ENCODE results near the gene GSX1.
"Not testable (repeated sequence)": the region's sequence is repeated elsewhere in the genome, so short reads cannot be mapped to it uniquely, and the experiment has no call there.

GSX1 gene

GRCh38 chr13:27794368-27794691 lies 2.0 kb downstream of the GSX1 start:
- DNase-seq (ENCODE audit: low read depth): no peak

DNA sequence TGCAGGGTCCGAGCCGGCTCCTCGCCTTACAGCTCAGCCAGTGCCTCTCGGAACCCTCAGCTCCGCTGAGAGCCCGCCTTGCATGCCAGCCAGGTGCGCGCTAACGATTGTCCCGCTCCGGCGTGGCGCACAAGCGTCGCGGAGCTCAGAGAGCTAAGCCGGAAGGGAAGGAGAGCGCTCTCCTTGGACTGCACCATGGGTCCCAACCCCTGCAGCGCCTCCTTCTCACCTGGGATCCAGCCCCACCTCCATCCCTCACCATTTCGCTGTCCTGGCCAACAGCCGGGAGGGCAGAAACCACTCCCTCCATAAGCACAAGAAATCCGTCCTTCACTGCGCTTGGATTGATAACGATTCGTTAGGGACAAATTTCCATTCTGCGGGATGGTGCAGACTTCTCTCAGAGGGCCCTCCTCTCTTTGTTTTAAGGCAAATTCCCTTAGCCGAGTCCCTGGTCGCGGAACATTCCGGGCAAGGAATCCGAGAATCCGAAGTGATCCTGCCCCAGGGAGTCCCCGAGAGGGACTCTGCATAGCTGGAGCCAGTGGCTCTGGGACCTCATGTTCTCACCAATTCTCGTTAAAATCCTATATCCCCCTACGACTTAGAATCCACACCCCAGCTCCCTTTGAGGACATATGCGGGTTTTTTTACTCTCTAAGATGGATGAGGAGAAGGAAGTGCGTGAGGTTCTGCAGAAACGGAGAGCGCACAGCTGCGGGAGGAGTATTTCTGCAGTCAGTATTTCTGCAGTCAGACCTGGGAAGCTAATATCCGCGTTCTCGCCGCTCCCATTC lies 2.8 kb downstream of the GSX1 start:
- DNase-seq (ENCODE audit: low read depth): no peak

GRCh38 chr13:27795718-27796019 lies 3.4 kb downstream of the GSX1 start:
- no peak for DNase-seq (ENCODE audit: low read depth)

DNA sequence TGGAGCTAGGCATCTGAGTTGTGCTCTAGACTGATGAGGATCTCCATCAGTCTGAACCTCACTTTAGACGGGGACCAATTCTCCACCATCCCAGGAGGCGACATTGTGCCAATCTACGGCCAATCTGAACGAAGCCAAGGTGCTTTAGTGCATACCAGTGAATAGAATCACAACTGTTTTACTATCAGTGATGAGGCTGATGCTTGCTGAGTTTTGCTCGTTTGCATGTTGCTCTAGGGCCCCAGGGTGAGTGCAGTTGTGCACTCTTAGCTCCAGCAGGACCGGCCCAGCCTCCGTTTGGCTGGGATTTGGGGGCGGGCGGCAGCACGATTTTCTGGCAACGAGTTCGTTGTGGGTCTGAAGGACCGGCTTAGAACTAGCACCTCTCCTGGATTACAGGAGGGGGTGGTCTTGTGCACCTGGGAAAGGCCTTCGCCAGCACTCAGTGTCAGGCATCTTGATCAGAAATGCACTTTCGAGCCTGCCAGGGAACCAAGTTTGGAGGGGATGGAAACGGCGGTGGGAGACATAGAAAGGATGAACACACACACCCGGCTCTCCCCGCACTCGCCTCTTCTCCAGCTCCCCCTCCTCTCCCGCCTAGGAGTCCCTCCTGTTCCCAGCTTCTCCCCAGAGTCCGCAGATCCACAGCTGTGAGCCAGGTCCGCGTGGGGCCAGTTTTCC lies 4.4 kb downstream of the GSX1 start:
- no peak for DNase-seq (ENCODE audit: low read depth)

DNA sequence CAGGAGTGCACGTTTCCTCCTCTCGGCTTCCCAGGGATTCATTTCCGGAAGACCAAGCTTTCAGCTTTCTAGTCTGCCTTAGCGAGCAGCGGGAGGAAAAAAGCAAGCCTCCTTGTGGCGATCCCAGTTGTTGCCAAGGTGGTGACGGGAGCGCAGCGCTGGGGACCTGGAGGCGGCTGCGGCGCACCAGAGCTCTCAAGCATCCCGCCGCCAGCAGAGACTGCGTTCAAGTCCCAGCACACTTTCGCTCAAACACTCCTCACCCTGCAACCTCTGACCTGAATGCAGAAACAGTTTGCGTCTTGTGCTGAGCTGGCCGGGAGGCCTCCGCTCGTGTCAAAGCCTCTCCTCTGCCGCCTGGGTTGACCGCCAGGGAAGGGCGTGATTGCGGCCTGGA lies 4.9 kb downstream of the GSX1 start:
- DNase-seq (ENCODE audit: low read depth): no peak

DNA sequence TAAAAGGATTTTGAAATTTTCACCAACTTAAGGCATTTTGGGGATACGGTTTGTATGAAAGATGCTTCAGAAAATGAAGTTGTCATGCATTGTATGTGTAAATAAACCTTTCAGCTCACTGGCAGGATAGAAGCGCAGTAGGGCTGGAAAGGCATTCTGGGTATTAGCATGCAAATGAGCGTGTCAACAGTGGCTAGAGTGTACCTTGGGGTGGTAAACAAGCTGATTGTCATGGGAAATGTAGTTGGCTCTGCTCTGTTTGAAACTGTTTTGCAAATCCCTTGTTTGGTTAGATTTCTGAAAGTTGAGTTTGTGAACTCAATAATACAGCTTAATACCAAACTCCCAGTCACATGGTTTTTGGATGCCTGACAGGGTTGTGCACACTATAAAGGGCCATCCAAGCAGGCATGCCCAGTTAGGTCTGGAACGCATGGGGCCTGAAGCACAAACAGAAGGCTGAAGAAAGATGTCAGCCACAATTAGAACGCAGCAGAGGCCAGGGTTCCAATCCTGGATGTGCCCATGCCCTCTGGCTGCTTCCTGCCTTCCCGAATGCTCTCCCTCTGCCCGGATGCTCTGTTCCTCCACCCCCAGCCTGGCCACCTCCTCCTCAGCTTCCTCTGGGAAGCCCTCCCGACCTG lies 14.6 kb downstream of the GSX1 start:
- no peak for DNase-seq (ENCODE audit: low read depth)

DNA sequence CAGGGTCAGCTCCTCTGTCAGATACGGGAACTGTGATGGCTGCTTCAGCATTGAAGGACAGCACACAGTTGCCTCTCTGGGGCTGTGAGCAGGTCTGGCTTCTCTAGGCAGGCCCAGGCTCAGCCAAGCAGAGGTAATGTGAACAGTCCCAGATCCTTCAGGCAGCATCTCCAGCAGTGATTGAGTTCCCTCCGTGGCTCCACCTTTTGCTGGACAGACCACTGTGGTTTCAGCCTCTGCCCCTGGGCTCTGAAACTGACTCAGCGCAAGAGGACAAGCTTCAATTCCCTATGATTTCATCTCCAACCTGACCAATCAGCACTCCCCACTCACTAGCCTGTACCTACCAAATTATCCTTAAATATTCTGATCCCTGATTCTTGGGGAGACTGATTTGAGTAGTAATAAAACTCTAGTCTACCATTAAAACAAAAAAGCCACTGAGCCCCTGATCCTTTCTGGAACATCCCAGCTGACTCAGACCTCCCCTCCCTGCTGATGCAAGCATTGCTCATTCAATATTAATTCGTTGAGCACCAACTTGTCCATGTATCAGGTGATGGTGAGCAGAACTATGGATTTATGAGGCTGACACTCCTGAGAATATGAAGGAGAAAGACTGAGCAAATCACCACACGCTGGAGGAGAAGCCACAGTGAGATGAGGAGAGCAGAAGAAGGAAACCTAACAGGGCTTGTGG lies 16.7 kb downstream of the GSX1 start:
- DNase-seq (ENCODE audit: low read depth): no peak

- DNase-seq (ENCODE audit: low read depth): no peak
These were observed 17.7 kb downstream of the GSX1 start for GRCh38 chr13:27810009-27810408.

GRCh38 chr13:27810461-27810860 lies 18.2 kb downstream of the GSX1 start:
- DNase-seq (ENCODE audit: low read depth): no peak

- DNase-seq (ENCODE audit: low read depth): no peak
These were observed 21.5 kb downstream of the GSX1 start for GRCh38 chr13:27813826-27814225.

- not testable (repeated sequence) for DNase-seq (ENCODE audit: low read depth)
These were observed 25.5 kb downstream of the GSX1 start for GRCh38 chr13:27817832-27818231.

- no peak for DNase-seq (ENCODE audit: low read depth)
These were observed 28.5 kb downstream of the GSX1 start for GRCh38 chr13:27820524-27821482.

DNA sequence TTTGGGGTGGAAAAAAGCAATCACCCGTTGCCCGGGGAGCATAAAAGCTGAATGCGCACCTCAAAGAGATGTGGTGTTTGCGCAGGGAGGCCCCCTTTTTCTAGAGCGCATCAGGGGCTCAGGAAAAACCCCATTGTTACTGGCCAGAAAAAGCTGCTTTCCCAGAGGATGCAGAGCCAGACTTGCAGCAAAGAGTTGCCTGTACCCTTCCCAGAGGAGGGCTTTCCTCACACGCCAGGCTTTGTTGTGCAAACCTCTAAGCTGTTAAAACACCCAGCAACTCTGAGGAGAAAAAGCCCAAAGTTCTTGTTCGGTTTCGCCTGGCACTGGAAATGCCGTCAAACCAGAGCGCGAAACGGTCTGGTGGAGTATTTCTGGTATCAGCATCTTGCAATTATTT lies 29.3 kb downstream of the GSX1 start:
- DNase-seq (ENCODE audit: low read depth): no peak

DNA sequence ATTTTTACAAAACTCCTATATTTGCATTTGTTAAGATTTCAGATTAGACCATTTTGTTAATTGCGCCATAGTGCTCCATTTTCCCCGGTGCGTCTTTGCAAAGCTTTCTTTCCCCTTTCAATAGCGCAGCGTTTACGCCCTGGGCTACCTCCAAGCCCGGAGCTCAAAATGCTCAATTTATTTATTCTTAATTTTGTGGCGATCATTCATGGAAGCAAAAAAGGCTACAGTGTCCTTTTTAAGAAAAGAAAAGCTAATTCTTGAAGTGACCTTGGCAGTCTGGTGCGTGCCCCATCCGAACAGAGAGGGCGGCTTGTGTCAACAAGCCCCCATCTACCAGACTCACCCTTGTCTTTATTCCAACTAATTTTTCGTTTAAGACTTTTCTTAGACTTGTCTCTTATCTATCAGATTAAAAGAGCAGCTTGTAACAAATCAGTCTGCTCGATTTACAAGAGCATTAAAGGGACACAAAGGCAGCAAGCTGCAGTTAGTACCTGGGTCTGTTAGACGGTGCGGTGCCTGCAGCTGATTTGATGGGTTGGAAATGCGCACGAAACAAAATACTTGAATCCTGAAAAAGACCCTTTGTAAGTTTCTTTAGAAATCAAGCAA lies 30.1 kb downstream of the GSX1 start:
- DNase-seq (ENCODE audit: low read depth): no peak

- no peak for DNase-seq (ENCODE audit: low read depth)
These were observed 30.6 kb downstream of the GSX1 start for GRCh38 chr13:27822873-27823311.

DNA sequence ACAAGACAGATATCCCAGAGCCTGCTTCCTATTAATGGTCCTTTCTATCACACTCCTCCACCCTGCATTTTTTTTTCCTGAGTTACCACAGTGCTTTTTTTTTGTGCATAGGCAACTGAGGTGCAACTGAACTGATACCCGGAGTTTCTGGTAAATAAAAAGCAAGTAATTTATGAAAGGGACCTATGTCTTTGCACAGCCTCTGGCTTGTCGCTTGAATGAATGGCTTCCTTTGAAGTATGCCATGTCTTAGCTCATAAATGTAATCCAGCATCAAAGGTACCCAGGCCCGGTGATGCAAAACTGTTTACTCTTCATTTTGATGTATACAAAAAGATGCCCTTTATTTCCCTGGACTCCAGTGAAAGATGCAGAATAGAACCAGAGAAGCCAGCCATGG lies 31.8 kb downstream of the GSX1 start:
- no peak for DNase-seq (ENCODE audit: low read depth)

DNA sequence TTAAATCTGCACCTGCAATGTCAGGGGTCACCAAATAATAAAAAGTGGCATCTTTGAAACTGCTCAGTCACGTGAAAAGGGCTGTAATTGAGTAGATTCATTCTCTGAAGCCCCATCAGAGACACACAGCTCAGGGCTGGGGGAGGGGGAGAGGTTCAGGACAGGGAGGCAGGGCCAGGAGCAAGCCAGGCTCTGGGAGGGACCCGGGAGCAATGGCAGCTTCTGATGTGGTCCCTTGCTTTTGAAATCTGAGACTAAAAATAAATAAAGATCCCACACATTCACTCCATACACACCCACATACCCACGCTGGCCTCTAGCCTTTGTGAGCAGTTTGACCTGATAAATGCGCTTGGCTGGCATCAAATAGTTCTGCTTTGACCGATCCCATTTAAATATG lies 32.8 kb downstream of the GSX1 start:
- DNase-seq (ENCODE audit: low read depth): no peak

GRCh38 chr13:27826379-27827353 lies 34.4 kb downstream of the GSX1 start:
- peak; percentile 30 for DNase-seq (ENCODE audit: low read depth)

GRCh38 chr13:27827646-27828045 lies 35.4 kb downstream of the GSX1 start:
- no peak for DNase-seq (ENCODE audit: low read depth)

GRCh38 chr13:27830010-27830409 lies 37.7 kb downstream of the GSX1 start:
- no peak for DNase-seq (ENCODE audit: low read depth)

Data from CMK (cell line).